ENCODE results near the gene ERC1.

DNA sequence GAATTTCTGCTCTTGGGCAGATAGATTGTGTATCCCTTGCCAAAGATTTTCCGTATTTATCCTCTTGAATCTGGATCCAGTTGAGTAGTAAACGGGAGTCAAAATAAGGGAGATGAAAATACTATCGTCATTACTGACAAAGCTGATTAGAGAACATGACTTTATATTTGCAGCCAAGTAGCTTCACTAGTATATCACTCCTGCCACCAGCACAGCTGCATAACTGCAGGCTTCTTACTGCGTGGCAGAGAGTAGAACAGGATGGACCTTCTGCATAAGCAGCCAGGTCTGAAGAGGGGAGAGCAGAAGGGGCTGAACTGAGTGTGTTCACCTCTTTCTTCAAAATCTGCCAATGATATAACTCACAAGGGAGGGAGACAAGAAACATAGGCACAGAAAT lies 319.6 kb downstream of the ERC1 start:
- TF ChIP-seq, protein P1, sequence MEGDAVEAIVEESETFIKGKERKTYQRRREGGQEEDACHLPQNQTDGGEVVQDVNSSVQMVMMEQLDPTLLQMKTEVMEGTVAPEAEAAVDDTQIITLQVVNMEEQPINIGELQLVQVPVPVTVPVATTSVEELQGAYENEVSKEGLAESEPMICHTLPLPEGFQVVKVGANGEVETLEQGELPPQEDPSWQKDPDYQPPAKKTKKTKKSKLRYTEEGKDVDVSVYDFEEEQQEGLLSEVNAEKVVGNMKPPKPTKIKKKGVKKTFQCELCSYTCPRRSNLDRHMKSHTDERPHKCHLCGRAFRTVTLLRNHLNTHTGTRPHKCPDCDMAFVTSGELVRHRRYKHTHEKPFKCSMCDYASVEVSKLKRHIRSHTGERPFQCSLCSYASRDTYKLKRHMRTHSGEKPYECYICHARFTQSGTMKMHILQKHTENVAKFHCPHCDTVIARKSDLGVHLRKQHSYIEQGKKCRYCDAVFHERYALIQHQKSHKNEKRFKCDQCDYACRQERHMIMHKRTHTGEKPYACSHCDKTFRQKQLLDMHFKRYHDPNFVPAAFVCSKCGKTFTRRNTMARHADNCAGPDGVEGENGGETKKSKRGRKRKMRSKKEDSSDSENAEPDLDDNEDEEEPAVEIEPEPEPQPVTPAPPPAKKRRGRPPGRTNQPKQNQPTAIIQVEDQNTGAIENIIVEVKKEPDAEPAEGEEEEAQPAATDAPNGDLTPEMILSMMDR (IDR thresholded peaks at IDR 0.05; ENCODE audit: low read depth, low read length): no peak
- no peak for TF ChIP-seq POLR2A (IDR thresholded peaks at IDR 0.05; ENCODE audit: extremely low read depth, insufficient read length)
- TF ChIP-seq, protein P2, sequence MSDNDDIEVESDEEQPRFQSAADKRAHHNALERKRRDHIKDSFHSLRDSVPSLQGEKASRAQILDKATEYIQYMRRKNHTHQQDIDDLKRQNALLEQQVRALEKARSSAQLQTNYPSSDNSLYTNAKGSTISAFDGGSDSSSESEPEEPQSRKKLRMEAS (IDR thresholded peaks at IDR 0.05; ENCODE audit: low read depth, low read length): no peak
- no peak for TF ChIP-seq MYC (IDR thresholded peaks at IDR 0.05; ENCODE audit: low read depth, low read length)

All from NB4 (cell line).